ENCODE results near the gene PIM2. TPM values are rescaled to one million over a fixed set of nuclear protein-coding genes. Genes with fewer than 3 reads are reported as not detected.
"Not testable (repeated sequence)": the region's sequence is repeated elsewhere in the genome, so short reads cannot be mapped to it uniquely, and the experiment has no call there.

Gene PIM2
- total and polyA plus RNA-seq, 2 experiments from 2014 or later, result 11.5 to 16.8 TPM

DNA sequence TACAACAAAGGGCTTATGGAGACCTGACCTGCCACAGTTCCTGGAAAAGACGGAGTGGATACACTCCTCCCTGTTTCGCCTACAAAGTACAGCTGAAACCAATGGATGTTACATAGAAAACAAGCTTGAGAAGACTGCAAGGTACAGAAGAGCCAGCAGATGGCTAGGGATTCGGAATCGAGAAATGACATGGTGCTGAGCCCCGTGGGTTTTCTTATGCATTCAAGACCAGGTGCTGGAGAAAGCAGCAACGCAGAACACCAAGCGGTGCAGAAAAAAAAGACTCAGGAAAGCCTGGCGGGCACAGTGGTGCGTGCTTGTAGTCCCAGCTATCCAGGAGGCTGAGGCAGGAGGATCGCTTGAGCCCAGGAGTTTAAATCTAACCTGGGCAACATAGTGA is 35.1 kb downstream of the PIM2 start:
- Histone ChIP-seq H3K4me3 (no peak overlapping the region), H3K4me1 (ENCODE audit: insufficient read depth) (no peaks in the 10 kb centered on the region), H4K20me1 (ENCODE audit: insufficient read depth, poor library complexity, severe bottlenecking) (no peaks in the 10 kb centered on the region), H2AFZ (no peak overlapping the region), H3K27me3 (no peaks in the 10 kb centered on the region), H3K27ac (no peak overlapping the region), H3K9me3 (ENCODE audit: low read depth) (no peaks in the 10 kb centered on the region), H3K79me2 (no peaks in the 10 kb centered on the region), H3K9me2 (replicated peaks; ENCODE audit: insufficient read depth) (no peaks in the 10 kb centered on the region), H3K4me2 (no peak overlapping the region), H3K36me3 (replicated peaks; ENCODE audit: insufficient read depth, low read depth) (no peaks in the 10 kb centered on the region)
- 80% methylated on average over 10 of the region's 10 CpGs for WGBS (ENCODE audit: low lambda C conversion rate, missing lambda C conversion rate)
- TF ChIP-seq EZH2phosphoT487 (IDR thresholded peaks at IDR 0.05; ENCODE audit: low read depth, severe bottlenecking, unreplicated experiment) (no peak), EZH2 (IDR thresholded peaks at IDR 0.05; ENCODE audit: borderline replicate concordance) (no peak)
- TF ChIP-seq, protein P1, sequence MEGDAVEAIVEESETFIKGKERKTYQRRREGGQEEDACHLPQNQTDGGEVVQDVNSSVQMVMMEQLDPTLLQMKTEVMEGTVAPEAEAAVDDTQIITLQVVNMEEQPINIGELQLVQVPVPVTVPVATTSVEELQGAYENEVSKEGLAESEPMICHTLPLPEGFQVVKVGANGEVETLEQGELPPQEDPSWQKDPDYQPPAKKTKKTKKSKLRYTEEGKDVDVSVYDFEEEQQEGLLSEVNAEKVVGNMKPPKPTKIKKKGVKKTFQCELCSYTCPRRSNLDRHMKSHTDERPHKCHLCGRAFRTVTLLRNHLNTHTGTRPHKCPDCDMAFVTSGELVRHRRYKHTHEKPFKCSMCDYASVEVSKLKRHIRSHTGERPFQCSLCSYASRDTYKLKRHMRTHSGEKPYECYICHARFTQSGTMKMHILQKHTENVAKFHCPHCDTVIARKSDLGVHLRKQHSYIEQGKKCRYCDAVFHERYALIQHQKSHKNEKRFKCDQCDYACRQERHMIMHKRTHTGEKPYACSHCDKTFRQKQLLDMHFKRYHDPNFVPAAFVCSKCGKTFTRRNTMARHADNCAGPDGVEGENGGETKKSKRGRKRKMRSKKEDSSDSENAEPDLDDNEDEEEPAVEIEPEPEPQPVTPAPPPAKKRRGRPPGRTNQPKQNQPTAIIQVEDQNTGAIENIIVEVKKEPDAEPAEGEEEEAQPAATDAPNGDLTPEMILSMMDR (IDR thresholded peaks at IDR 0.05; ENCODE audit: poor library complexity), result no peak
- no peak for DNase-seq (ENCODE audit: low spot score)

DNA sequence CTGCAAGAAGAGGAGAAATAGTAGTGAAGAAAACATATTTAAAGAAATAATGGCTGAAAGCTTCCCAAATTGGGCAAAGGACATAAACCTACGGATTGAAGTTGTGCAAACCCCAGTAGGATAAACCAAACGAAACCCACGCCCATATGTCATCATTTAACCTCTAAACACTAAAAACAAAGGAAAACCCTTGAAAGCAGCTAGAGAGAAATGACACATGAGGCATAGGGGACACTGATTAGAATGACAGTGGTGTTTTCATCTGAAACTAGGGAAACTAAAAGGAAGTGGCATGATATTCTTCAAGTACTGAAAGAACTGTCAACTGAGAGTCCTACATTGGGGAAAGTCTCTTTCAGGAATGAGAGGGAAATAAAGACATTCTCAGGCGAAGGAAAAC is 41.9 kb downstream of the PIM2 start:
- H3K9me2 ChIP-seq (replicated peaks; ENCODE audit: insufficient read depth); H3K79me2 ChIP-seq; H3K4me3 ChIP-seq; DNase-seq (ENCODE audit: low spot score); H3K4me2 ChIP-seq; H3K4me1 ChIP-seq (ENCODE audit: insufficient read depth); H3K27me3 ChIP-seq; H3K36me3 ChIP-seq (replicated peaks; ENCODE audit: insufficient read depth, low read depth); H3K9me3 ChIP-seq (ENCODE audit: low read depth); H4K20me1 ChIP-seq (ENCODE audit: insufficient read depth, poor library complexity, severe bottlenecking); H3K27ac ChIP-seq; H2AFZ ChIP-seq: not testable (repeated sequence)
- WGBS (ENCODE audit: low lambda C conversion rate, missing lambda C conversion rate), result 58% methylated on average over 4 of the region's 4 CpGs

DNA sequence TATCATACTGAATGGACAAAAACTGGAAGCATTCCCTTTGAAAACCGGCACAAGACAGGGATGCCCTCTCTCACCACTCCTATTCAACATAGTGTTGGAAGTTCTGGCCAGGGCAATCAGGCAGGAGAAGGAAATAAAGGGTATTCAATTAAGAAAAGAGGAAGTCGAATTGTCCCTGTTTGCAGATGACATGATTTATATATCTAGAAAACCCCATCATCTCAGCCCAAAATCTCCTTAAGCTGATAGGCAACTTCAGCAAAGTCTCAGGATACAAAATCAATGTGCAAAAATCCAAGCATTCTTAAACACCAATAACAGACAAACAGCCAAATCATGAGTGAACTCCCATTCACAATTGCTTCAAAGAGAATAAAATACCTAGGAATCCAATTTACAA is 46.8 kb downstream of the PIM2 start:
- not testable (repeated sequence) for DNase-seq (ENCODE audit: low spot score); H3K4me2 ChIP-seq; H3K4me3 ChIP-seq; H3K27me3 ChIP-seq; H4K20me1 ChIP-seq (ENCODE audit: insufficient read depth, poor library complexity, severe bottlenecking); H3K36me3 ChIP-seq (replicated peaks; ENCODE audit: insufficient read depth, low read depth); H3K27ac ChIP-seq; H3K79me2 ChIP-seq; H2AFZ ChIP-seq; H3K9me3 ChIP-seq (ENCODE audit: low read depth); H3K9me2 ChIP-seq (replicated peaks; ENCODE audit: insufficient read depth); H3K4me1 ChIP-seq (ENCODE audit: insufficient read depth)
- WGBS (ENCODE audit: low lambda C conversion rate, missing lambda C conversion rate), result 84% methylated on average over 2 of the region's 2 CpGs

DNA sequence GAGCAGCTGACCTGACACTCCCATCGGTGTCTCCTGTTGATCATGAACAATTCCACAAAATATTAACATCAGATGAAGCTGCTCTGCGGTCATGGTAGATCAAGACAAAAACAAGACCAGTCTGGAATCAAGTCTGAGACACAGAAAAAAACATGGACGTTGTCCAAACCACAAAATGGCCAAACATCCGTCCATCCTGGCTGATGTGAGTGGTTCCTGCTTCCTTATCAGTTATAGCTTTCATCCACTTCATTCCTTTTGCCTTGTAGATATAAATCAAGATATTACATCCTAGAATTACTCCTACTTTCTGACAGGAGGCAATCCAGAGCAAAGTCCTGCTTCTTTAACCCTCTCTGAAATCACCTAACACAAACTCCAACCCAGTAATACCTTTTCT is 54.6 kb downstream of the PIM2 start:
- WGBS (ENCODE audit: low lambda C conversion rate, missing lambda C conversion rate), result 49% methylated on average over 4 of the region's 4 CpGs
- Histone ChIP-seq H3K27ac (no peak overlapping the region), H3K9me3 (ENCODE audit: low read depth) (no peaks in the 10 kb centered on the region), H3K9me2 (replicated peaks; ENCODE audit: insufficient read depth) (no peaks in the 10 kb centered on the region), H3K4me1 (ENCODE audit: insufficient read depth) (no peaks in the 10 kb centered on the region), H3K27me3 (no peaks in the 10 kb centered on the region), H3K4me3 (no peak overlapping the region), H3K36me3 (replicated peaks; ENCODE audit: insufficient read depth, low read depth) (no peaks in the 10 kb centered on the region), H4K20me1 (ENCODE audit: insufficient read depth, poor library complexity, severe bottlenecking) (no peaks in the 10 kb centered on the region), H3K4me2 (no peak overlapping the region), H3K79me2 (no peaks in the 10 kb centered on the region), H2AFZ (no peak overlapping the region)
- DNase-seq (ENCODE audit: low spot score), result no peak
- no peak for TF ChIP-seq EZH2phosphoT487 (IDR thresholded peaks at IDR 0.05; ENCODE audit: low read depth, severe bottlenecking, unreplicated experiment)
- TF ChIP-seq, protein P1 (IDR thresholded peaks at IDR 0.05; ENCODE audit: poor library complexity), result no peak
- no peak for TF ChIP-seq EZH2 (IDR thresholded peaks at IDR 0.05; ENCODE audit: borderline replicate concordance)

Small RNAs within 50 kb of the gene (small RNA-seq; reads per million reads assigned to genes)
- not detected for gene RNU6-722P

Other genes starting within 250 kb of the PIM2 start
- gene WAS, start 235.2 kb downstream of the PIM2 start, total RNA-seq, result 0.32 TPM in 1 of 2 replicates, not detected in the other
- gene WAS, start 235.2 kb downstream of the PIM2 start, polyA plus RNA-seq, result 0.73 and 2.4 TPM in 2 replicates
- 2.9 and 3.1 TPM in 2 replicates for gene SUV39H1, start 222.3 kb downstream of the PIM2 start, total RNA-seq
- 5.3 and 9.1 TPM in 2 replicates for gene SUV39H1, start 222.3 kb downstream of the PIM2 start, polyA plus RNA-seq
- gene GLOD5, start 157.3 kb downstream of the PIM2 start, total RNA-seq, result 2.4 TPM in 1 of 2 replicates, not detected in the other
- gene GLOD5, start 157.3 kb downstream of the PIM2 start, polyA plus RNA-seq, result not detected in 2 replicates
- gene GATA1, start 132.4 kb downstream of the PIM2 start, total RNA-seq, result not detected in 2 replicates
- gene GATA1, start 132.4 kb downstream of the PIM2 start, polyA plus RNA-seq, result 0.13 TPM in 1 of 2 replicates, not detected in the other
- 66.5 and 68.9 TPM in 2 replicates for gene HDAC6, start 117.0 kb downstream of the PIM2 start, total RNA-seq
- gene HDAC6, start 117.0 kb downstream of the PIM2 start, polyA plus RNA-seq, result 96.3 and 115 TPM in 2 replicates
- 0.47 TPM in 1 of 2 replicates, not detected in the other for gene ERAS, start 92.5 kb downstream of the PIM2 start, total RNA-seq
- 0.65 TPM in 1 of 2 replicates, not detected in the other for gene ERAS, start 92.5 kb downstream of the PIM2 start, polyA plus RNA-seq
- 39.0 and 45.8 TPM in 2 replicates for gene PCSK1N, start 83.4 kb downstream of the PIM2 start, total RNA-seq
- 97.0 and 97.7 TPM in 2 replicates for gene PCSK1N, start 83.4 kb downstream of the PIM2 start, polyA plus RNA-seq
- 42.5 and 56.7 TPM in 2 replicates for gene TIMM17B, start 21.3 kb downstream of the PIM2 start, total RNA-seq
- 113 and 132 TPM in 2 replicates for gene TIMM17B, start 21.3 kb downstream of the PIM2 start, polyA plus RNA-seq
- 33.8 and 35.3 TPM in 2 replicates for gene PQBP1, start 21.1 kb downstream of the PIM2 start, total RNA-seq
- gene PQBP1, start 21.1 kb downstream of the PIM2 start, polyA plus RNA-seq, result 82.9 and 87.6 TPM in 2 replicates
- 40.8 and 49.5 TPM in 2 replicates for gene SLC35A2, start 7.4 kb downstream of the PIM2 start, total RNA-seq
- 82.4 and 95.9 TPM in 2 replicates for gene SLC35A2, start 7.4 kb downstream of the PIM2 start, polyA plus RNA-seq
- gene OTUD5, start 38.6 kb upstream of the PIM2 start, total RNA-seq, result 27.7 and 32.5 TPM in 2 replicates
- gene OTUD5, start 38.6 kb upstream of the PIM2 start, polyA plus RNA-seq, result 49.9 and 51.2 TPM in 2 replicates
- gene KCND1, start 52.8 kb upstream of the PIM2 start, total RNA-seq, result 0.64 and 0.87 TPM in 2 replicates
- gene KCND1, start 52.8 kb upstream of the PIM2 start, polyA plus RNA-seq, result 2.0 and 3.2 TPM in 2 replicates
- 17.8 and 20.2 TPM in 2 replicates for gene GRIPAP1, start 83.2 kb upstream of the PIM2 start, total RNA-seq
- gene GRIPAP1, start 83.2 kb upstream of the PIM2 start, polyA plus RNA-seq, result 30.6 and 31.4 TPM in 2 replicates
- 37.0 and 38.3 TPM in 2 replicates for gene TFE3, start 124.3 kb upstream of the PIM2 start, total RNA-seq
- 59.8 and 80.0 TPM in 2 replicates for gene TFE3, start 124.3 kb upstream of the PIM2 start, polyA plus RNA-seq
- 5.1 and 7.0 TPM in 2 replicates for gene CCDC120, start 140.0 kb upstream of the PIM2 start, total RNA-seq
- gene CCDC120, start 140.0 kb upstream of the PIM2 start, polyA plus RNA-seq, result 19.1 and 19.3 TPM in 2 replicates
- 4.1 and 6.7 TPM in 2 replicates for gene PRAF2, start 155.0 kb upstream of the PIM2 start, total RNA-seq
- gene PRAF2, start 155.0 kb upstream of the PIM2 start, polyA plus RNA-seq, result 59.7 and 76.9 TPM in 2 replicates
- gene WDR45, start 160.9 kb upstream of the PIM2 start, total RNA-seq, result 59.6 and 69.5 TPM in 2 replicates
- 67.7 and 74.7 TPM in 2 replicates for gene WDR45, start 160.9 kb upstream of the PIM2 start, polyA plus RNA-seq
- 23.1 and 26.4 TPM in 2 replicates for gene GPKOW, start 204.7 kb upstream of the PIM2 start, total RNA-seq
- 22.5 and 22.7 TPM in 2 replicates for gene GPKOW, start 204.7 kb upstream of the PIM2 start, polyA plus RNA-seq
- 5.0 and 6.5 TPM in 2 replicates for gene MAGIX, start 243.7 kb upstream of the PIM2 start, total RNA-seq
- 7.1 and 13.4 TPM in 2 replicates for gene MAGIX, start 243.7 kb upstream of the PIM2 start, polyA plus RNA-seq

Measured in hepatocyte (in vitro differentiated cells).